AG04450 (cell line): ENCODE results near the gene STEAP3. TPM values are rescaled to one million over a fixed set of nuclear protein-coding genes. Genes with fewer than 3 reads are reported as not detected.

Source experiments
- CTCF ChIA-PET: fragments of 300-600, 350-600 bp; formaldehyde crosslinking; extraction: SDS; loops from one replicate; lab custom pipeline; 2022; ENCODE audit warnings: antibody characterized with exemption, inconsistent platforms; lab: Charles Lee
- POLR2A ChIA-PET: fragments of 350-600 bp; formaldehyde crosslinking; extraction: SDS; loops from one replicate; lab custom pipeline; 2021; ENCODE audit warnings: antibody characterized with exemption, inconsistent platforms; lab: Yijun Ruan, JAX
- DNase-seq: peaks from one replicate; pipeline ENCODE4 v3.0.0-alpha.2; 2011; ENCODE audit warnings: low read depth, low spot score
- H3K27ac ChIP-seq: one replicate; pipeline ENCODE4 v1.5.1; 2012; ENCODE audit warnings: low read depth, low read length, control low read depth
- H3K27me3 ChIP-seq: one replicate; pipeline ENCODE4 v1.6.0; 2012; ENCODE audit warnings: low read length; ENCODE audit not compliant: control insufficient read depth, insufficient read depth
- H3K4me3 ChIP-seq: 2 replicates; pipeline ENCODE4 v1.5.1; 2011; ENCODE audit warnings: mild to moderate bottlenecking, low read depth, low read length, control low read depth
- H3K9me3 ChIP-seq: 2 replicates; pipeline ENCODE4 v1.5.1; 2012; ENCODE audit warnings: low read length; ENCODE audit not compliant: control insufficient read depth, insufficient read depth
- CTCF ChIP-seq: IDR thresholded peaks from 2 replicates; pipeline ENCODE4 v1.5.1; 2011; ENCODE audit warnings: low read depth, low read length, control low read depth, inconsistent platforms
- polyA plus RNA-seq: library from polyadenylated mRNA; depleted of rRNA; stranded (reverse); fragments of >200 nt; gene quantifications from 2 replicates; pipeline ENCODE4 v1.2.3, GENCODE V29; 2011

STEAP3 gene
- polyA plus RNA-seq, 1 experiment: 34.3 TPM

GRCh38 chr2:119247844-119248271, 24.2 kb downstream of the STEAP3 start:
- peaks cover 11% of the 10 kb centered on the region for H3K9me3 ChIP-seq
- no peak overlapping the region for H3K27ac ChIP-seq
- no peaks in the 10 kb centered on the region for H3K27me3 ChIP-seq
- POLR2A ChIA-PET: interaction anchor here (1.0 kb wide), 1 partner anchor 28 kb away, joined by 3 read pairs; no protein-coding TSS in a partner anchor
- CTCF ChIA-PET: no interaction called here
- TF ChIP-seq CTCF: no peak
- no peak for DNase-seq
- no peak overlapping the region for H3K4me3 ChIP-seq

- ChIA-PET POLR2A (interaction anchor here (1.0 kb wide), 1 partner anchor 28 kb away, joined by 3 read pairs; no protein-coding TSS in a partner anchor), CTCF (interaction anchor here (1.1 to 1.4 kb wide), 2 partner anchors 17 to 18 kb away, joined by 3 to 5 read pairs; no protein-coding TSS in a partner anchor)
- Histone ChIP-seq H3K27ac (no peak overlapping the region), H3K4me3 (no peak overlapping the region), H3K9me3 (peaks cover 11% of the 10 kb centered on the region), H3K27me3 (no peaks in the 10 kb centered on the region)
- no peak for TF ChIP-seq CTCF
- DNase-seq: peak; percentile 60
These were observed 24.7 kb downstream of the STEAP3 start for GRCh38 chr2:119248311-119248710.

GRCh38 chr2:119248751-119249150, 25.1 kb downstream of the STEAP3 start:
- CTCF ChIA-PET: interaction anchor here (1.1 to 1.6 kb wide), 3 partner anchors 18 to 30 kb away, joined by 3 to 5 read pairs (median 4); no protein-coding TSS in a partner anchor
- Histone ChIP-seq H3K4me3 (no peak overlapping the region), H3K9me3 (peaks cover 11% of the 10 kb centered on the region), H3K27ac (no peak overlapping the region), H3K27me3 (no peaks in the 10 kb centered on the region)
- POLR2A ChIA-PET: interaction anchor here (1.0 kb wide), 1 partner anchor 28 kb away, joined by 3 read pairs; no protein-coding TSS in a partner anchor
- DNase-seq: no peak
- no peak for TF ChIP-seq CTCF

GRCh38 chr2:119249311-119249710, 25.7 kb downstream of the STEAP3 start:
- H3K9me3 ChIP-seq: peaks cover 11% of the 10 kb centered on the region
- no peak overlapping the region for H3K27ac ChIP-seq
- H3K4me3 ChIP-seq: no peak overlapping the region
- no peak for DNase-seq
- no peaks in the 10 kb centered on the region for H3K27me3 ChIP-seq
- ChIA-PET CTCF (interaction anchor here (0.5 to 1.6 kb wide), 5 partner anchors 15 to 52 kb away, joined by 3 to 7 read pairs (median 5); no protein-coding TSS in a partner anchor), POLR2A (interaction anchor here (1.0 kb wide), 1 partner anchor 9 kb away, joined by 3 read pairs; no protein-coding TSS in a partner anchor)
- no peak for TF ChIP-seq CTCF

GRCh38 chr2:119249855-119250717, 26.5 kb downstream of the STEAP3 start:
- CTCF ChIA-PET: interaction anchor here (0.5 to 1.6 kb wide), 4 partner anchors 14 to 51 kb away, joined by 4 to 7 read pairs (median 5); no protein-coding TSS in a partner anchor
- no peak for DNase-seq
- TF ChIP-seq CTCF: no peak
- Histone ChIP-seq H3K9me3 (peaks cover 11% of the 10 kb centered on the region), H3K27me3 (no peaks in the 10 kb centered on the region), H3K4me3 (no peak overlapping the region), H3K27ac (no peak overlapping the region)
- POLR2A ChIA-PET: interaction anchor here (1.0 kb wide), 1 partner anchor 9 kb away, joined by 3 read pairs; no protein-coding TSS in a partner anchor
